IMR-90 (cell line): ENCODE data around the gene ARTN. TPM values are rescaled to one million over a fixed set of nuclear protein-coding genes. Genes with fewer than 3 reads are reported as not detected.

Experiments used
- ATAC-seq: fragments of 200-7000 bp; cut with Tn5 transposase; 2 replicates; pipeline ENCODE4 v1.9.1; 2020; ENCODE audit warnings: low read depth, mild to moderate bottlenecking, moderate library complexity
- BruUV-seq: library from RNA; stranded (reverse); fragments of 400-500 nt; replicated peaks from 2 replicates; lab custom pipeline; 2021; lab: Mats Ljungman, UMichigan
- CTCF ChIA-PET: fragments of 300-600 bp; formaldehyde crosslinking; extraction: SDS; loops from one replicate; lab custom pipeline; 2021; ENCODE audit warnings: antibody characterized with exemption; lab: Yijun Ruan, JAX
- POLR2A ChIA-PET: fragments of 300-600 bp; sonication (Branson Sonifier 250); formaldehyde crosslinking; loops from one replicate; lab custom pipeline; 2022; ENCODE audit warnings: antibody characterized with exemption; ENCODE audit not compliant: unreplicated experiment; lab: Charles Lee
- DNase-seq: peaks from one replicate; pipeline ENCODE4 v3.0.0; 2013
- H2AFZ ChIP-seq: replicated peaks from 2 replicates; pipeline ENCODE3; 2013; ENCODE audit warnings: low read length, mild to moderate bottlenecking; ENCODE audit not compliant: poor library complexity
- H2AK5ac ChIP-seq: 2 replicates; pipeline ENCODE4 v1.6.1; 2013; ENCODE audit warnings: low read depth, low read length, inconsistent platforms
- H2AK9ac ChIP-seq: replicated peaks from 2 replicates; pipeline ENCODE3; 2013; ENCODE audit warnings: mild to moderate bottlenecking, low read depth, low read length, moderate library complexity; ENCODE audit not compliant: poor library complexity
- H2BK120ac ChIP-seq: 2 replicates; pipeline ENCODE4 v1.6.1; 2013; ENCODE audit warnings: low read depth, low read length, inconsistent platforms
- H2BK15ac ChIP-seq: 3 replicates; pipeline ENCODE4 v1.6.1; 2013; ENCODE audit warnings: low read depth, low read length, inconsistent platforms
- H2BK20ac ChIP-seq: 2 replicates; pipeline ENCODE4 v1.6.1; 2013; ENCODE audit warnings: low read depth, mild to moderate bottlenecking, inconsistent platforms, low read length, moderate library complexity
- H2BK5ac ChIP-seq: 2 replicates; pipeline ENCODE4 v1.6.1; 2013; ENCODE audit warnings: mild to moderate bottlenecking, low read depth, low read length, inconsistent platforms; ENCODE audit not compliant: poor library complexity, severe bottlenecking
- H3K14ac ChIP-seq: replicated peaks from 2 replicates; pipeline ENCODE4 v1.6.1; 2013; ENCODE audit warnings: low read depth, low read length, inconsistent platforms
- H3K18ac ChIP-seq: 2 replicates; pipeline ENCODE4 v1.6.1; 2013; ENCODE audit warnings: low read depth, low read length, control low read depth
- H3K23ac ChIP-seq: 2 replicates; pipeline ENCODE4 v1.6.1; 2013; ENCODE audit warnings: low read depth, low read length, inconsistent platforms
- H3K27ac ChIP-seq: 2 replicates; pipeline ENCODE4 v1.5.1; 2013; ENCODE audit warnings: mild to moderate bottlenecking, control low read depth, low read length; ENCODE audit not compliant: insufficient read depth
- H3K27me3 ChIP-seq: 2 replicates; pipeline ENCODE4 v1.6.1; 2013; ENCODE audit warnings: low read length; ENCODE audit not compliant: control insufficient read depth, insufficient read depth
- H3K36me3 ChIP-seq: 2 replicates; pipeline ENCODE4 v1.6.1; 2013; ENCODE audit warnings: low read length, mixed read lengths; ENCODE audit not compliant: control insufficient read depth, insufficient read depth
- H3K4ac ChIP-seq: 2 replicates; pipeline ENCODE4 v1.6.1; 2013; ENCODE audit warnings: low read depth, low read length, inconsistent platforms
- H3K4me1 ChIP-seq: 2 replicates; pipeline ENCODE4 v1.6.1; 2013; ENCODE audit warnings: low read length, mixed read lengths; ENCODE audit not compliant: control insufficient read depth, insufficient read depth
- H3K4me2 ChIP-seq: 2 replicates; pipeline ENCODE4 v1.6.1; 2013; ENCODE audit warnings: low read depth, mild to moderate bottlenecking, control low read depth, low read length, moderate library complexity
- H3K4me3 ChIP-seq: 2 replicates; pipeline ENCODE4 v1.5.1; 2013; ENCODE audit warnings: low read depth, mild to moderate bottlenecking, control low read depth, low read length, moderate library complexity; ENCODE audit not compliant: insufficient read depth
- H3K56ac ChIP-seq: 2 replicates; pipeline ENCODE4 v1.6.1; 2013; ENCODE audit warnings: low read length, inconsistent platforms; ENCODE audit not compliant: insufficient read depth; ENCODE audit errors: extremely low read depth
- H3K79me1 ChIP-seq, 2 experiments: 2 replicates each; pipeline ENCODE4 v1.6.1; 2013; ENCODE audit warnings: low read length in 2 of 2, inconsistent platforms in 1 of 2, low read depth in 1 of 2
- H3K9ac ChIP-seq: 2 replicates; pipeline ENCODE4 v1.6.1; 2013; ENCODE audit warnings: low read depth, low read length, control low read depth
- H3K9me1 ChIP-seq: 2 replicates; pipeline ENCODE4 v1.6.1; 2013; ENCODE audit warnings: low read length, inconsistent platforms; ENCODE audit not compliant: insufficient read depth
- H3K9me3 ChIP-seq: 2 replicates; pipeline ENCODE4 v1.6.1; 2013; ENCODE audit warnings: low read length; ENCODE audit not compliant: control insufficient read depth, insufficient read depth
- H4K20me1 ChIP-seq: 2 replicates; pipeline ENCODE4 v1.6.1; 2013; ENCODE audit warnings: low read length, inconsistent platforms; ENCODE audit not compliant: insufficient read depth
- H4K5ac ChIP-seq: 2 replicates; pipeline ENCODE4 v1.6.1; 2013; ENCODE audit warnings: mild to moderate bottlenecking, low read depth, low read length, control low read depth
- H4K8ac ChIP-seq, 2 experiments: 2 replicates each; pipeline ENCODE4 v1.6.1; 2013; ENCODE audit warnings: low read depth in 2 of 2, low read length in 2 of 2, control low read depth in 1 of 2, inconsistent platforms in 1 of 2
- H4K91ac ChIP-seq: 2 replicates; pipeline ENCODE4 v1.6.1; 2013; ENCODE audit warnings: low read depth, low read length, inconsistent platforms; ENCODE audit not compliant: insufficient read depth
- BHLHE40 ChIP-seq: fragments of 150-350 bp; IDR thresholded peaks from 2 replicates; pipeline ENCODE4 v1.6.1; 2016; ENCODE audit warnings: mild to moderate bottlenecking, low read depth, low read length
- CEBPB ChIP-seq: IDR thresholded peaks from 2 replicates; pipeline ENCODE4 v1.6.1; 2012; ENCODE audit warnings: low read depth, low read length, improper control_type of control experiment
- CHD1 ChIP-seq: IDR thresholded peaks from 2 replicates; pipeline ENCODE4 v1.6.1; 2012; ENCODE audit warnings: low read depth, low read length, improper control_type of control experiment
- CTCF ChIP-seq: conservative IDR thresholded peaks from 2 replicates; pipeline ENCODE4 v1.5.1; 2012; ENCODE audit warnings: mild to moderate bottlenecking, low read depth, low read length, improper control_type of control experiment
- FOS ChIP-seq: fragments of 150-350 bp; IDR thresholded peaks from 2 replicates; pipeline ENCODE4 v1.6.1; 2016; ENCODE audit warnings: low read depth, low read length
- MAFK ChIP-seq: IDR thresholded peaks from 2 replicates; pipeline ENCODE4 v1.6.1; 2012; ENCODE audit warnings: low read depth, low read length, improper control_type of control experiment
- MAZ ChIP-seq: IDR thresholded peaks from 2 replicates; pipeline ENCODE4 v1.6.1; 2012; ENCODE audit warnings: low read depth, mild to moderate bottlenecking, low read length, improper control_type of control experiment, moderate library complexity, borderline replicate concordance
- MXI1 ChIP-seq: IDR thresholded peaks from 2 replicates; pipeline ENCODE4 v1.6.1; 2012; ENCODE audit warnings: low read depth, mild to moderate bottlenecking, low read length, moderate library complexity, borderline replicate concordance
- NFE2L2 ChIP-seq: fragments of 150-350 bp; IDR thresholded peaks from 2 replicates; pipeline ENCODE4 v1.6.1; 2016; ENCODE audit warnings: low read depth, mild to moderate bottlenecking, low read length
- POLR2A ChIP-seq: IDR thresholded peaks from 2 replicates; pipeline ENCODE4 v1.6.1; 2012; ENCODE audit warnings: mild to moderate bottlenecking, low read depth, low read length
- RAD21 ChIP-seq: IDR thresholded peaks from 2 replicates; pipeline ENCODE4 v1.6.1; 2012; ENCODE audit warnings: low read length, improper control_type of control experiment
- RCOR1 ChIP-seq: IDR thresholded peaks from 2 replicates; pipeline ENCODE4 v1.6.1; 2012; ENCODE audit warnings: mild to moderate bottlenecking, low read length, improper control_type of control experiment; ENCODE audit not compliant: insufficient replicate concordance
- RFX5 ChIP-seq: IDR thresholded peaks from 2 replicates; pipeline ENCODE4 v1.8.0; 2012; ENCODE audit warnings: low read depth, mild to moderate bottlenecking, low read length, moderate library complexity
- SMC3 ChIP-seq: fragments of 150-350 bp; IDR thresholded peaks from 2 replicates; pipeline ENCODE4 v1.6.1; 2016; ENCODE audit warnings: low read depth, mild to moderate bottlenecking, antibody characterized with exemption, low read length, moderate library complexity
- USF2 ChIP-seq: fragments of 150-350 bp; IDR thresholded peaks from 2 replicates; pipeline ENCODE4 v1.6.1; 2017; ENCODE audit warnings: mild to moderate bottlenecking, antibody characterized with exemption, low read length, low read depth
- WGBS, 2 experiments: methylation state at CpG; one replicate each; pipeline versions ENCODE4 v1.1.5 to v1.1.7; 2013; ENCODE audit warnings: missing lambda C conversion rate in 2 of 2; ENCODE audit not compliant: insufficient read length in 1 of 2; ENCODE audit errors: extremely low coverage in 2 of 2; 5-methylcytosine and 5-hydroxymethylcytosine counted together
- dilution Hi-C: fragments of 300-500 bp; cut with HindIII; formaldehyde crosslinking; loops from one replicate; pipeline ENCODE4 v1.14.3; 2018; ENCODE audit warnings: low sequenced_read_pairs; ENCODE audit not compliant: unreplicated experiment
- in situ Hi-C: fragments of 300-500 bp; cut with MboI; formaldehyde crosslinking; loops from 3 replicates; pipeline ENCODE4 v1.14.3; 2019; ENCODE audit warnings: low sequenced_read_pairs, inconsistent platforms, mixed read lengths
- intact Hi-C: fragments of 100-400 bp; cut with micrococcal nuclease; formaldehyde crosslinking; loops from 2 replicates; pipeline ENCODE4 v1.10.0; 2022
- polyA plus RNA-seq, 3 experiments: library from polyadenylated mRNA; depleted of rRNA; stranded (reverse); fragments of >200 nt; gene quantifications; 2 replicates each; pipeline ENCODE4 v1.2.3, GENCODE V29; 2012; ENCODE audit warnings: low replicate concordance in 1 of 3
- total RNA-seq: library from RNA; depleted of rRNA; stranded (reverse); fragments of >200 nt; gene quantifications from 2 replicates; pipeline ENCODE4 v1.2.3, GENCODE V29; 2012
- TF ChIP-seq, protein P1 (sequence below): fragments of 150-350 bp; IDR thresholded peaks from 2 replicates; pipeline ENCODE4 v1.6.1; 2016; ENCODE audit warnings: low read depth, mild to moderate bottlenecking, low read length, moderate library complexity, borderline replicate concordance

Gene ARTN
- total and polyA plus RNA-seq, 2 of the 4 experiments (the other 2 are of a cell fraction): 0.29 TPM; not detected in 1

DNA sequence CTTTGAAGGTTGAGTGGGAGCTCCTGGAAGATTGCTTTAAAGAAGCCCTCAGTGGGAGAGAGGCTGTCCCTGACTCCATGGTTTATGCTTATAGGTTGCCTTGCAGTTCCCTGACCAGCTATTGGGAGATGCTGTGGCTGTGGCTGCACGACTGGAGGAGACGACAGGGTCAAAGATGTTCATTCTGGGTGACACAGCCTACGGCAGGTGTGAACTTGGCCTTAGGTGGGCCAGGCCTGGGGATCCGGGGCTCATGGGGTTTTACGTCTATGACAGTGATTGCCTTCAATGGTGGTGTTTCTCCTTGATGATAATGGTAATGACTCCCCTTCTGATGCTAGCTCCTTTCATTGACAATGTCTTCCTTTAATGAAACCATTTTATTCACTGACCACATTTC lies 36.9 kb downstream of the ARTN start:
- H3K14ac ChIP-seq: no peak overlapping the region
- H2AK9ac ChIP-seq: peak overlapping the region; percentile 88
- TF ChIP-seq MAFK: no peak
- no peak for TF ChIP-seq FOS
- TF ChIP-seq CTCF: no peak
- TF ChIP-seq MXI1: no peak
- no peak for TF ChIP-seq NFE2L2
- no peak for TF ChIP-seq SMC3
- no peak for TF ChIP-seq MAZ
- TF ChIP-seq CHD1: no peak
- no peak for TF ChIP-seq RFX5
- TF ChIP-seq, protein P1, sequence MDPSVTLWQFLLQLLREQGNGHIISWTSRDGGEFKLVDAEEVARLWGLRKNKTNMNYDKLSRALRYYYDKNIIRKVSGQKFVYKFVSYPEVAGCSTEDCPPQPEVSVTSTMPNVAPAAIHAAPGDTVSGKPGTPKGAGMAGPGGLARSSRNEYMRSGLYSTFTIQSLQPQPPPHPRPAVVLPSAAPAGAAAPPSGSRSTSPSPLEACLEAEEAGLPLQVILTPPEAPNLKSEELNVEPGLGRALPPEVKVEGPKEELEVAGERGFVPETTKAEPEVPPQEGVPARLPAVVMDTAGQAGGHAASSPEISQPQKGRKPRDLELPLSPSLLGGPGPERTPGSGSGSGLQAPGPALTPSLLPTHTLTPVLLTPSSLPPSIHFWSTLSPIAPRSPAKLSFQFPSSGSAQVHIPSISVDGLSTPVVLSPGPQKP: no peak
- no peak for TF ChIP-seq USF2
- TF ChIP-seq POLR2A: no peak
- TF ChIP-seq CEBPB: no peak
- TF ChIP-seq RAD21: no peak
- no peak for TF ChIP-seq RCOR1
- TF ChIP-seq BHLHE40: no peak
- H4K8ac ChIP-seq: peak overlapping the region; percentile 15 to 85; a peak in 1 of 4 replicates
- no peaks in the 10 kb centered on the region for H3K9me3 ChIP-seq
- peak overlapping the region; percentile 88 for H3K4me3 ChIP-seq
- H2BK15ac ChIP-seq: no peak overlapping the region
- H3K9me1 ChIP-seq: peaks cover 13% of the 10 kb centered on the region
- H3K27ac ChIP-seq: no peak overlapping the region; the same call in 1 of the 2 replicates
- in situ Hi-C loops (loop anchor here (25.0 kb wide), 1 partner anchor 433 kb away; the partner anchor contains the start of gene PTPRF), intact Hi-C loops (loop anchor here (1.0 kb wide), 1 partner anchor 259 kb away; no protein-coding TSS in a partner anchor), dilution Hi-C loops (no loop called here)
- no CpG with 5 or more reads among the region's 5 CpGs for WGBS, 2 experiments
- peak overlapping the region; percentile 63; the same call in 1 of the 2 replicates for H4K91ac ChIP-seq
- H3K9ac ChIP-seq: peak overlapping the region; percentile 66
- peaks cover 11% of the 10 kb centered on the region for H3K36me3 ChIP-seq
- H3K4me1 ChIP-seq: 0 out of 2 replicates have a peak, but pooled peaks cover 2% of the 10 kb centered on the region
- peaks cover 2% of the 10 kb centered on the region for H4K20me1 ChIP-seq
- no peak for ATAC-seq
- ChIA-PET CTCF (interaction anchor here (1.0 to 1.4 kb wide), 2 partner anchors 25 to 207 kb away, joined by 3 to 4 read pairs; no protein-coding TSS in a partner anchor), POLR2A (no interaction called here)
- no peak overlapping the region for H2BK5ac ChIP-seq
- 0 out of 2 replicates have a peak overlapping the region, but pooled peaks have one; percentile 72 for H3K4ac ChIP-seq
- H2AFZ ChIP-seq: peak overlapping the region; percentile 94
- no peak overlapping the region for H2BK120ac ChIP-seq
- H3K4me2 ChIP-seq: peak overlapping the region; percentile 81
- H3K56ac ChIP-seq: no peak overlapping the region
- no peak for DNase-seq
- no peak overlapping the region; the same call in 1 of the 2 replicates for H4K5ac ChIP-seq
- peak overlapping the region; percentile 36; the same call in 1 of the 2 replicates for H2AK5ac ChIP-seq
- H3K23ac ChIP-seq: 0 out of 2 replicates have a peak overlapping the region, but pooled peaks have one; percentile 13
- H3K18ac ChIP-seq: no peak overlapping the region
- no peaks in the 10 kb centered on the region for H3K27me3 ChIP-seq
- no peak overlapping the region for H2BK20ac ChIP-seq
- no TSS peak for BruUV-seq
- H3K79me1 ChIP-seq: peaks cover 12 to 24% of the 10 kb centered on the region in 2 experiments; a peak in 3 of 4 replicates
